ENCODE measurements around the gene TNNT2. TPM values are rescaled to one million over a fixed set of nuclear protein-coding genes. Genes with fewer than 3 reads are reported as not detected.

TNNT2 gene
- total RNA-seq, 2 experiments from 2014 or later, result not detected

- no peaks in the 10 kb centered on the region for H3K4me1 ChIP-seq (ENCODE audit: insufficient read depth, low read length, poor library complexity, severe bottlenecking)
- intact Hi-C loops (cut with micrococcal nuclease; ENCODE audit: unreplicated experiment), result no loop called here
- H3K4me3 ChIP-seq (ENCODE audit: low read depth, low read length, poor library complexity, severe bottlenecking), result no peak overlapping the region
- H3K9me3 ChIP-seq (ENCODE audit: low read length), result no peaks in the 10 kb centered on the region
- no peaks in the 10 kb centered on the region for H3K79me2 ChIP-seq (ENCODE audit: insufficient read depth, low read depth, low read length)
- no peak overlapping the region for H3K4me2 ChIP-seq (ENCODE audit: low read length)
- ChIA-PET POLR2A (interaction anchor here (0.5 kb wide), 2 partner anchors 132 to 1928 kb away, joined by 3 to 4 read pairs; no protein-coding TSS in a partner anchor), CTCF (ENCODE audit: unreplicated experiment) (interaction anchor here (1.3 kb wide), 1 partner anchor 58 kb away, joined by 3 read pairs; no protein-coding TSS in a partner anchor)
- no peak overlapping the region for H2AFZ ChIP-seq (ENCODE audit: low read length)
- H4K20me1 ChIP-seq (ENCODE audit: insufficient read depth, low read length), result no peaks in the 10 kb centered on the region; the same call in 1 of the 2 replicates
- DNase-seq (ENCODE audit: low spot score), result no peak
- no TSS peak for BruUV-seq (replicated peaks)
- H3K27ac ChIP-seq (ENCODE audit: low read depth, low read length, poor library complexity, severe bottlenecking), result no peak overlapping the region
- no peaks in the 10 kb centered on the region for H3K9me2 ChIP-seq (ENCODE audit: insufficient read depth, low read length)
- no peaks in the 10 kb centered on the region for H3K36me3 ChIP-seq (ENCODE audit: insufficient read depth, low read length)
- TF ChIP-seq, protein P1, sequence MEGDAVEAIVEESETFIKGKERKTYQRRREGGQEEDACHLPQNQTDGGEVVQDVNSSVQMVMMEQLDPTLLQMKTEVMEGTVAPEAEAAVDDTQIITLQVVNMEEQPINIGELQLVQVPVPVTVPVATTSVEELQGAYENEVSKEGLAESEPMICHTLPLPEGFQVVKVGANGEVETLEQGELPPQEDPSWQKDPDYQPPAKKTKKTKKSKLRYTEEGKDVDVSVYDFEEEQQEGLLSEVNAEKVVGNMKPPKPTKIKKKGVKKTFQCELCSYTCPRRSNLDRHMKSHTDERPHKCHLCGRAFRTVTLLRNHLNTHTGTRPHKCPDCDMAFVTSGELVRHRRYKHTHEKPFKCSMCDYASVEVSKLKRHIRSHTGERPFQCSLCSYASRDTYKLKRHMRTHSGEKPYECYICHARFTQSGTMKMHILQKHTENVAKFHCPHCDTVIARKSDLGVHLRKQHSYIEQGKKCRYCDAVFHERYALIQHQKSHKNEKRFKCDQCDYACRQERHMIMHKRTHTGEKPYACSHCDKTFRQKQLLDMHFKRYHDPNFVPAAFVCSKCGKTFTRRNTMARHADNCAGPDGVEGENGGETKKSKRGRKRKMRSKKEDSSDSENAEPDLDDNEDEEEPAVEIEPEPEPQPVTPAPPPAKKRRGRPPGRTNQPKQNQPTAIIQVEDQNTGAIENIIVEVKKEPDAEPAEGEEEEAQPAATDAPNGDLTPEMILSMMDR (conservative IDR thresholded peaks at IDR 0.05; ENCODE audit: low read length), result no peak
- no peak for TF ChIP-seq EZH2phosphoT487 (IDR thresholded peaks at IDR 0.05; ENCODE audit: borderline replicate concordance, low read depth, low read length)
These were observed 65.2 kb downstream of the TNNT2 start for GRCh38 chr1:201312298-201312697.

- Histone ChIP-seq H2AFZ (ENCODE audit: low read length) (no peak overlapping the region), H3K79me2 (ENCODE audit: insufficient read depth, low read depth, low read length) (no peaks in the 10 kb centered on the region), H3K4me3 (ENCODE audit: low read depth, low read length, poor library complexity, severe bottlenecking) (no peak overlapping the region), H3K9me2 (ENCODE audit: insufficient read depth, low read length) (no peaks in the 10 kb centered on the region), H3K27ac (ENCODE audit: low read depth, low read length, poor library complexity, severe bottlenecking) (no peak overlapping the region), H3K36me3 (ENCODE audit: insufficient read depth, low read length) (no peaks in the 10 kb centered on the region), H3K4me1 (ENCODE audit: insufficient read depth, low read length, poor library complexity, severe bottlenecking) (no peaks in the 10 kb centered on the region), H3K4me2 (ENCODE audit: low read length) (no peak overlapping the region), H4K20me1 (ENCODE audit: insufficient read depth, low read length) (no peaks in the 10 kb centered on the region; the same call in 1 of the 2 replicates), H3K9me3 (ENCODE audit: low read length) (no peaks in the 10 kb centered on the region)
- intact Hi-C loops (cut with micrococcal nuclease; ENCODE audit: unreplicated experiment), result no loop called here
- TF ChIP-seq, protein P1 (conservative IDR thresholded peaks at IDR 0.05; ENCODE audit: low read length), result no peak
- no peak for TF ChIP-seq EZH2phosphoT487 (IDR thresholded peaks at IDR 0.05; ENCODE audit: borderline replicate concordance, low read depth, low read length)
- DNase-seq (ENCODE audit: low spot score), result no peak
- ChIA-PET POLR2A (no interaction called here), CTCF (ENCODE audit: unreplicated experiment) (interaction anchor here (1.3 kb wide), 1 partner anchor 57 kb away, joined by 3 read pairs; no protein-coding TSS in a partner anchor)
- no TSS peak for BruUV-seq (replicated peaks)
These were observed 66.0 kb downstream of the TNNT2 start for GRCh38 chr1:201311356-201312011.

DNA sequence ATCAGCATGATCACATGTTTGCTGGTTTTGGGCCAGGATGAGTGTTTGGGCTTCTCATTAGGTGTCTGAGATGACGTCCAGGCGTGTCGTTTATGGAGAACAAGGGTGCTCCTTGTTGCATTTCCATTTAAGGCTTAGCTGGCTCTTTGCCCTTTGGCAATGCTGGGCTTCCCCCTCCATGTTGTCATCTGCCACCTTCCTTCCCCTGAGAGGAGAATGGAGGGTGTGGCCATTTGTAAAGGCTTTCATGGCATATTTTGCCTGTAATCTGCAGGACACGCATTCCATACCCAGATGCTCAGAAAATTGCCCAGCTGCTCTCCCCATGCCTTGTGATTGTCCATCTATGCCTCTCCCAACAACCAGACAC, 66.5 kb downstream of the TNNT2 start:
- Histone ChIP-seq H2AFZ (ENCODE audit: low read length) (no peak overlapping the region), H3K9me2 (ENCODE audit: insufficient read depth, low read length) (no peaks in the 10 kb centered on the region), H3K9me3 (ENCODE audit: low read length) (no peaks in the 10 kb centered on the region), H3K4me3 (ENCODE audit: low read depth, low read length, poor library complexity, severe bottlenecking) (no peak overlapping the region), H3K79me2 (ENCODE audit: insufficient read depth, low read depth, low read length) (no peaks in the 10 kb centered on the region), H4K20me1 (ENCODE audit: insufficient read depth, low read length) (no peaks in the 10 kb centered on the region; the same call in 1 of the 2 replicates), H3K27ac (ENCODE audit: low read depth, low read length, poor library complexity, severe bottlenecking) (no peak overlapping the region), H3K36me3 (ENCODE audit: insufficient read depth, low read length) (no peaks in the 10 kb centered on the region), H3K4me1 (ENCODE audit: insufficient read depth, low read length, poor library complexity, severe bottlenecking) (no peaks in the 10 kb centered on the region), H3K4me2 (ENCODE audit: low read length) (no peak overlapping the region)
- ChIA-PET POLR2A (no interaction called here), CTCF (ENCODE audit: unreplicated experiment) (interaction anchor here (1.3 kb wide), 1 partner anchor 57 kb away, joined by 3 read pairs; no protein-coding TSS in a partner anchor)
- intact Hi-C loops (cut with micrococcal nuclease; ENCODE audit: unreplicated experiment), result no loop called here
- TF ChIP-seq, protein P1 (conservative IDR thresholded peaks at IDR 0.05; ENCODE audit: low read length), result no peak
- no peak for TF ChIP-seq EZH2phosphoT487 (IDR thresholded peaks at IDR 0.05; ENCODE audit: borderline replicate concordance, low read depth, low read length)
- no TSS peak for BruUV-seq (replicated peaks)
- DNase-seq (ENCODE audit: low spot score), result no peak
